Left renal pelvis (tissue), 4 donors: ENCODE data around the gene LRCOL1. TPM values are rescaled to one million over a fixed set of nuclear protein-coding genes. Genes with fewer than 3 reads are reported as not detected.
A peak's percentile ranks its signal among the peaks of the same experiment; 100 is the strongest.

Experiments used
- DNase-seq, 4 donors: peaks; one replicate each; pipeline ENCODE4 v3.0.0-alpha.2; 2013; ENCODE audit warnings: low read depth in 4 of 4, low spot score in 3 of 4
- polyA plus RNA-seq, 4 donors: library from polyadenylated mRNA; unstranded; fragments of 120-200 nt; gene quantifications; one replicate each; pipeline ENCODE4 v1.2.1, GENCODE V29; 2013; ENCODE audit not compliant: insufficient read length in 4 of 4

LRCOL1 gene
- polyA plus RNA-seq, 4 donors = 0.16 to 5.0 (median 1.7) TPM

- no peak for DNase-seq
Observed at GRCh38 chr12:132637811-132638210, 27.4 kb upstream of the LRCOL1 start.

GRCh38 chr12:132635076-132635955 lies 24.9 kb upstream of the LRCOL1 start:
- no peak for DNase-seq

- DNase-seq = no peak
Observed at GRCh38 chr12:132634411-132634990, 24.1 kb upstream of the LRCOL1 start.

GRCh38 chr12:132633901-132634300 lies 23.5 kb upstream of the LRCOL1 start:
- no peak for DNase-seq

GRCh38 chr12:132633398-132633797 lies 23.0 kb upstream of the LRCOL1 start:
- no peak for DNase-seq

- DNase-seq = no peak
Observed at GRCh38 chr12:132632521-132633228, 22.3 kb upstream of the LRCOL1 start.

GRCh38 chr12:132631666-132632065 lies 21.3 kb upstream of the LRCOL1 start:
- DNase-seq = no peak

GRCh38 chr12:132630672-132631071 lies 20.3 kb upstream of the LRCOL1 start:
- DNase-seq = no peak

GRCh38 chr12:132629330-132629729 lies 18.9 kb upstream of the LRCOL1 start:
- no peak for DNase-seq

- no peak for DNase-seq
Observed at GRCh38 chr12:132625731-132626430, 15.5 kb upstream of the LRCOL1 start.

GRCh38 chr12:132624910-132625630 lies 14.7 kb upstream of the LRCOL1 start:
- no peak for DNase-seq

- DNase-seq = no peak
Observed at GRCh38 chr12:132624186-132624855, 13.9 kb upstream of the LRCOL1 start.

- no peak for DNase-seq
Observed at GRCh38 chr12:132623072-132623869, 12.9 kb upstream of the LRCOL1 start.

- peak in 1 of 4 donors; percentile 81 for DNase-seq
Observed at GRCh38 chr12:132622437-132623071, 12.2 kb upstream of the LRCOL1 start.

- DNase-seq = no peak
Observed at GRCh38 chr12:132621657-132622435, 11.5 kb upstream of the LRCOL1 start.

- DNase-seq = no peak
Observed at GRCh38 chr12:132620899-132621656, 10.7 kb upstream of the LRCOL1 start.
